ENCODE results near the gene GCSAM. TPM values are rescaled to one million over a fixed set of nuclear protein-coding genes. Genes with fewer than 3 reads are reported as not detected.

GCSAM gene
- total RNA-seq, 2 donors from 2014 or later: 14.2 to 21.2 TPM

Other genes with a start within 250 kb of the GCSAM start
- 10 to 100 TPM; 18.2 to 18.7 TPM for gene ABHD10, start 154.2 kb downstream of the GCSAM start, total RNA-seq
- under 1 TPM in 1 of 2 donors, not detected in 1; 0.32 TPM for gene TAGLN3, start 134.3 kb downstream of the GCSAM start, total RNA-seq
- gene TMPRSS7, start 98.5 kb downstream of the GCSAM start, total RNA-seq: under 1 TPM in 1 of 2 donors, not detected in 1; 0.12 TPM
- 1 to 10 TPM; 2.0 to 4.1 TPM for gene C3orf52, start 46.9 kb downstream of the GCSAM start, total RNA-seq
- not detected for gene SLC9C1, start 161.0 kb upstream of the GCSAM start, total RNA-seq
- 1 to 10 TPM; 1.7 to 2.8 TPM for gene CD200, start 199.9 kb upstream of the GCSAM start, total RNA-seq

Measured in T-helper 17 cell (primary cell).